ENCODE data around the gene PAF1.

Gene PAF1

DNA sequence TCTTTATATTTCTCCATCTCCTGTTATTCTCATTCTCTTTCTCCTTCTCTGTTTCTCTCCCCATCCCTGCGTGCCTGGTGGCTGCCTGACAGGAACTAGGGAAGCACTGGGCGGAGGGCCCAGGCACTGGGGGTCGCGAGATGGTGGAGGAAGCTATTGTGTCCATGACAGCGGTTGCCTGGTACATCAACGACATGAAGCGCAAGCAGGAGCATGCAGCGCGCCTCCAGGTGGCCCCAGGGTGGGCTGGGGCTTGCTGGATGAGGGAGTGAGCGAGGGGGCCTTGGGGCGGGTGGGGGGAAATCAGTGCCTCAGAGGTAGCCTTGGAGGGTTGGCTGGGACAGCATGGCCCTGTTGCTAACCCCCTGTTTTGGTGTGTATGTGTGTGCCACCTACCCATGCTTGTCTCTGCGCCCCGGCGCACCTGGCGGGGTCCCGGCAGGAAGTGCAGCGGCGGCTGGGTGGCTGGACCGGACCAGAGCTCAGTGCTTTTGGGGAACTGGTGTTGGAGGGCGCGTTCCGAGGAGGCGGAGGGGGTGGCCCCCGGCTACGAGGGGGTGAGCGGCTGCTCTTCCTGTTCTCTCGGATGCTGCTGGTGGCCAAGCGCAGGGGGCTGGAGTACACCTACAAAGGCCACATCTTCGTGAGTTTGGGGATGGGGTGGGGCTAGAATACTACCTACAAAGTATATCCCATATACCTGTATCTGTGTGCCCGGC lies 26.7 kb upstream of the PAF1 start:
- no peak for DNase-seq (ENCODE audit: low spot score)

DNA sequence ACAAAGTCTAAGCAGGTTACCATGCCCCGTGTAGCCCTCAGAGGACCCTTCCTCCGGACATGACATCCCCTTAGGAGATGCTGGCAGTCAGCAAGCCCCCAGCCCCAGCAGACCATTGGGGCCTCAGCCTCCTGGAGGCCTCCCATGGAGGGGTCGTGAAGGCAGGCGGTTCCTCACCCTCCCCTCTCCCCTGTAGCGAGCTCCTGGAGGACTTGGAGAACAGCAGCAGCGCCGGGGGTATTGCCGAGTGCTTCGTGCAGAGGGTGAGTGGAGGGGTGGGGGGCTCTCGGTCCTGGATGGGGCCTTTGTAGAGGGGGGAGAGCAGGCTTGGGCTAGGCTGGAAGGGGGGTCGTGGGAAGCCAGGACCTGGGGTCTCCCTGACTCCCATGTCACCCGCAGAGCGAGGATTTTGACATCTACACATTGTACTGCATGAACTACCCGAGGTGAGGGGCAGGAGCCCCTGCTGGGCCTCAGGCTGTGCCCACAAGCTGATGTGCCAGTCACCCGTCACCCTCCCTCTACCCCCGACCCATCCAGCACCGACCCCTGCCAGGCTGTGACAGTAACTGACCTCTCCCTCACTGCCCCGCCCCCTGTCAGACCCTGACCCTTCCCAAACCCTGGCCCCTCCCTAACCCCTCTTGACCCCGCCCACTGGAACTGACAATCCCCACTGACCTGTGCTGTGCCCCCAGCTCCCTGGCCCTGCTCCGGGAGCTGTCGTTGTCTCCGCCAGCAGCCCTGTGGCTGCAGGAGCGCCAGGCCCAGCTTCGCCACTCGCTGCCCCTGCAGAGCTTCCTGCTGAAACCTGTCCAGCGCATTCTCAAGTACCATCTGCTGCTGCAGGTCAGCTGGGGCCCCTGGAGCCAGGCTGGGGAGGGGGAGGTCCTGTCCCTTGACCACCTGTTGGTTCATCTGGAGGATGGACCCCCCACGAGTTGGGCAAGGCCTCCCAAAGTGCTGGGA lies 25.5 kb upstream of the PAF1 start:
- DNase-seq (ENCODE audit: low spot score), result no peak

DNA sequence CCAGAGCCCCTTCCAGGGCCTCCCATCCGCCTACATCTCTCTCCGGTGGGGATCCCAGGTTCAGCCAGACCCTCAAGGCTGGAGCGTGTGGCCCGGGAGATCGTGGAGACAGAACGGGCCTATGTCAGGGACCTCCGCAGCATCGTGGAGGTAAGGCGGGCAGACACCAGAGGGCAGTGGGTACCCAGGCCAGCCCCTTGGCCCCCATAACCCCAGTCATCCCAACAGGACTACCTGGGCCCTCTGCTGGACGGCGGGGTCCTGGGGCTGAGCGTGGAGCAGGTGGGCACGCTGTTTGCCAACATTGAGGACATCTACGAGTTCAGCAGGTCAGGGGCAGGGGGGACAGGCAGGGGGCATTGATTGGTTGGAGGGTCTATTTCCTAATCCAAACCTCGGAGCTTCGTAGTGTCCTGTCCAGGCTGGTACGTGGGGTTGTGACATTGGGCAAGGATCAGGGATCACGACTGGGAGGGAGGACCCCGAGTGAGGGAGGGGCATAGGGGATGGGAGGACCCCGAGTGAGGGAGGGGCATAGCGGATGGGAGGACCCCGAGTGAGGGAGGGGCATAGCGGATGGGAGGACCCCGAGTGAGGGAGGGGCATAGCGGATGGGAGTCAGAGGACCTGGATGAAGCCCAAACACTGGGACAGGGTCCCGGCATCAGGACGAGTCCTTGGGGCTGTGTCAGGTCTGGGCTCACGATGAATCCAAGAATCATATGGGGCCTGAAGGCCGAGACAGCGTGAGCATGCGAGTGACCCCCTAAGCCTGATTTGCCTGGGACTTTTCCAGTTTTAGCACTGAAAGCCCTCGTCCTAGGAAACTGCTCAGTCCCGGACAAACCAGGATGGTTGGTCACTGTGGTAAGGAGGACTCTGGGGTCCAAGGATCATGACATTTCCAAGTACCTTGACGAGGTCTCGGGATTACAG lies 24.5 kb upstream of the PAF1 start:
- DNase-seq (ENCODE audit: low spot score), result no peak

DNA sequence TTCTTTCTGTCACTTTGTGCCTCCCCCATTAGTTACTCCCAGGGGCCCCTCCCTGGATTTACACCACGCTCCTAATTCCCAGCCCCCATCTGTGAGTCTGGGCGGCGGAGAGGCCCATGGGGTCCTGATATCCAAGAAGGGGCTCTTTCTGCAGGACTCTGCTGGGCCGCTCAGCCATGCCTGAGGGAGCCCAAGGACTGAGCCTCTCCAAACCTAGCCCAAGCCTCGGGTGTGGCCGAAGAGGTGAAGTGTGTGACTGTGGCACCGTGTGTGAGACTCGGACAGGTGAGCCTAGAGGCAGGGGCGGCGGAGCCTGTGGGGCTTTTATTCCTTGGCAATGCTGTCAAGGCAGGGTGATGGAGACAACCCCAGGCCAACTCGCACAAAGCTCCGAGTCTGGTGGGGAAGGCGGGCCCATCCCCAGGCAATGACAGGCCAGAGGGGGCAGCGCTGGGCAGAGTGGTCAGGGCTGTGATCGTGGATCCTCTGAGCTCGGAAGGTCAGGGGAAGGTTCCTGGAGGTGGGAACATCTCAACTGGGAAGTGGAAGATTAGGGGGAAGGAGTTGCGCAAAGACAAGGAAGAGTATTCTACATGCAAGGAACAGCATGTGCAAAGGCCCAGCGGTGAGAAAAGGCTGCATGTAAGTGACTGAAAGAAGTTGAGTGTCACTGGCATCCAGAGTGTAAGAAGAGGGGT lies 23.2 kb upstream of the PAF1 start:
- no peak for DNase-seq (ENCODE audit: low spot score)

GRCh38 chr19:39413272-39413910 lies 22.5 kb upstream of the PAF1 start:
- DNase-seq (ENCODE audit: low spot score), result no peak

DNA sequence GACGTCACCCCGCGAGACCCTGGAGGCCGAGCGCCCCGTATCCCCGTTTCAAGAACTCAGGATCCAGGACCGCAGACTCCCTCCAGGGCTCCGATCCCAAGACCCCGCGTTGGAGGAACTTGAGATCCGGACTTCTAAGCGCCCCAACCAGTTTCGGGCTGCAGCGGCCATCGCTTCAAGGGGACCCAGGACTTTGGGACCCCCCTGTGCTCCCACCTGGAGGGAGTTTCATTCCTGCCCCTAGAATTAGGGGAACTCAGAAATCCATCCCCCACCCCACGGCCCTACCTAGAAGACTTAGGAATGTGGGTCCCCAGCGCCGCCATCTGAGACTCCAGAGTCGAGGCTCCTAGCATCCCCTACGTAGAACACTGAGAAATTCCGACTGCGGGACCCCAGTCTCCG lies 22.0 kb upstream of the PAF1 start:
- no peak for DNase-seq (ENCODE audit: low spot score)

DNA sequence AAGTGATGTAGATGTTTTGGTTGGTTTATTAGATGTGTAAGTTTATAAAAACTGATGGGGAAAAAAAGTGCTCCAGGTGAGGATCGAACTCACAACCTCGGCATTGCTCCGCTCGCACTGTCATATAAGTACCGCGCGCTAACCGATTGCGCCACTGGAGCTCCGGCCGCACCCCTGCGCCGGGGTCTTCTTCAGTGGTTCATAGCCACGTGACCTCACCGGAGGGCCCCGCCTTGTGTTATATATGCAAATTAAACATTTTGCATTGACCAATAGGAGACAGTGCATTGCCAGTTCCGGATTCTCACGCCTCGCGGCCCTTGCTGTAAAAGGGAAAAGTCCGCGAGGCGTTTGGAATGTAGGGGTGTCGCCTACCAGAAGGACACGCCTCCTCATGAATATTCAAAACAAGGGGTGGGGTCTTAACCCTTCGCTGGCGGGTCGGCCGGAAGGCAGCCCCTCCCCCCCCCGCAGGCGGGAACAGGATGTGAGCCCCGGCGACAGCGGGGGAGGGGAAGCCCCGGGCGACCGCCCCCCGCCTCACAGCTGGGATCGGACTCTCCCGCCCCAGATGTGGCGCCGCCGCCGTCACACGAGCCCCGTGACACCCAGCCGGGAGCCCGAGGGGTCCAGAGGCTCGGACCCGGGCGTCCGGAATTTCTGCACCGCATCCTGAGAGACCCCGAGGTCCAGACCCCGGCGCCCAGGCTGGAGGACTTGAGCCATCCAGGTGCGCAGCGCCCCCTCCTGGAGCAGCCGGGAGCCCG lies 21.4 kb upstream of the PAF1 start, which contains the start of gene PLEKHG2:
Gene PLEKHG2 (plus strand): TSS at position 570 of the 767 bp plus-strand sequence. CDS start 1,418 bp downstream, outside the sequence.
- peak; percentile 99 for DNase-seq (ENCODE audit: low spot score)

DNA sequence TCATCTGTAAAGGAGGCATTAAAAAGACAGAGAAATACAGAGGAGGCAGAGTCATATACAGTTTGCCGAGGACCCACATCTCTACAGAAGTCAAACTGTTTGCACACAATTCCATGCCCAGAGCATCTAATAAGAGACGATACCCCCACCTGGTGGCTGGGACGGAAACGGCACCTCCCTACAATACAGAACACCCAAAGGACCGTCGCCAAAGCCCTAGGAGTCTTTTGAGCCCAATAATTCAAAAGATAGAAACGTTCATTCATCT lies 20.9 kb upstream of the PAF1 start:
- peak; percentile 94 for DNase-seq (ENCODE audit: low spot score)

DNA sequence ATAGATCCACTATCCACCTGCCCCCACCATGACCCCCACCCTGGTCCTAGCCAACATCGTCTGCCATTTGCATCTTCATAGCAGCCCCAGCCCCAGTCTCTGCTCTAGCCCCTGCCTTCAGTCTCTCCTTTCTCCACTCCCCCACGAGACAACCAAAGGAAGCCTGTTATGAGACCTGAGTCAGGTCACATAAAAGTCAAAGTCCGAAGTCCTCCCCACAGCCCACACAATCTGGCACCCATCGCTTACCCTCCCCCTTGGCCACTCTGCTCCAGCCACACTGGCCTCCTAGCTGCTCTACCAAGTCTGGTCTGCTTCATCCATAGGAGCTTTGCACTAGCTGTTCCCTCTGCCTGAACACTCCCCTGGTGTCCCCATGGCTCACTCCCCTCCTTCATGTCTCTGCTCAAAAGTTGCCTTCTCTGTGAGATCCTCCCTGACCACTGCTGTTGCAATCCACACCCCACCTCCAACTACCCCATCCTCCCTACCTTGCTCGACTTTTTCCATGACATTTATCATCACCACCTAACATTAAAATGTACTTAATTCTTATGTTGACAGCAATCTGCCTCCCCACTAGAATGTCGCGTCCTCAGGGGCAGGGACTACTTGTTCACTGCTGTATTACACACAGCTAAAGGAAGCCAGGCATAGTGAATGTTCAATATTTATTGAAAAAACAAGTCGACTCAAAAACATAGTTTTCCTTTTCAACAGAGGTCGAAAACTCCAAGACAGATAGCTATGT lies 20.4 kb upstream of the PAF1 start:
- no peak for DNase-seq (ENCODE audit: low spot score)

DNA sequence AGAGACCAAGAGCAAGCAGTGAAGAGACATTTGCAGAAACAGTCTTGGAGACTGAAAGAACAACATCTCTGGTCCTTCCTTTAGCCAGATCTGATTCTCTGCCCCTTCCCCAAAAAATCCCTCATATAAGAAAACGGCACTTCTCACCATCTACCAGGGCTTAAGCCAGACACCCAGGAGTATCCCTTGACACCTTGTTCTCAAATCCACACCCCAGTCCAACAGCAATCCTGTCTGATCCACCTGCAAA lies 19.9 kb upstream of the PAF1 start:
- no peak for DNase-seq (ENCODE audit: low spot score)

DNA sequence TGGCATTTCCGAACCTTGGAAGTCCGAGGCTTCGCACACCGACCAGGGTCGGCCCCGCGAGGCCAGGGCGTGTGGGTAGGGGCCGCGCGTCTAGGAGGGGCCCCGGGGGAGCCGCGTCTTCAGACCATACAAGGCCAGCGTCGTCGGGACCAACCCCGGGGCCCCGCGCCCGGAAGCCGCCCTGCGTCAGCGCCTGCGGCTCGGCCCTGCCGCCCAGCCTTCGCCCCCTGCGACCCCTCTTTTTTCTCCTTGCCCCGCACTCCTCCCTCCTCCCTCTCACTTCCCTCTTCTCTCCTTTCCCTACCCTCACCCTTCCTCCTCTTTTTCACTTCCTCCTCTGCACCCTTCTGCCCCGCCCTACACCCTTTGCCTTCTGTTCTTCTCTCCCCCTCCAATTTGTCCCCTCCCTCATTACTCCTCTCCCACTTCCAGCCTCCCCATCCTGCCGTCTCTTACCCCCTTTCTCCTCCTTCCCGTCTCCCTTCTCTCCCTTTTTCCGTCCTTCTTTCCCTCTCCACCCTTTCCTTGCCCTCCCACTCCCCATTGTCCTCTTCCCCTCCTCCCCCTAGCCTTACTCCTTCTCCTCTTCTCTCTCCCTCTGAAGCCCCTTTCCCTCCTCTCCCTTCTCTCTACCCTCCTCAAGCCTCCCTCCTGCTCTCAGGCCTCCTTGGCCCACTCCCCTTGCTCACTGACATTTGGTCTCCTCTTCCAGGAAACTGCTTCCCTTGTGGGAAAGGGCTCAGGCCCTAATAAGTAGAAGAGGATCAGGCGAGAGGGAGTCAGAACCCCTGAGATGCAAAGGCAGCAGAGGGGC lies 19.3 kb upstream of the PAF1 start:
- DNase-seq (ENCODE audit: low spot score), result no peak

DNA sequence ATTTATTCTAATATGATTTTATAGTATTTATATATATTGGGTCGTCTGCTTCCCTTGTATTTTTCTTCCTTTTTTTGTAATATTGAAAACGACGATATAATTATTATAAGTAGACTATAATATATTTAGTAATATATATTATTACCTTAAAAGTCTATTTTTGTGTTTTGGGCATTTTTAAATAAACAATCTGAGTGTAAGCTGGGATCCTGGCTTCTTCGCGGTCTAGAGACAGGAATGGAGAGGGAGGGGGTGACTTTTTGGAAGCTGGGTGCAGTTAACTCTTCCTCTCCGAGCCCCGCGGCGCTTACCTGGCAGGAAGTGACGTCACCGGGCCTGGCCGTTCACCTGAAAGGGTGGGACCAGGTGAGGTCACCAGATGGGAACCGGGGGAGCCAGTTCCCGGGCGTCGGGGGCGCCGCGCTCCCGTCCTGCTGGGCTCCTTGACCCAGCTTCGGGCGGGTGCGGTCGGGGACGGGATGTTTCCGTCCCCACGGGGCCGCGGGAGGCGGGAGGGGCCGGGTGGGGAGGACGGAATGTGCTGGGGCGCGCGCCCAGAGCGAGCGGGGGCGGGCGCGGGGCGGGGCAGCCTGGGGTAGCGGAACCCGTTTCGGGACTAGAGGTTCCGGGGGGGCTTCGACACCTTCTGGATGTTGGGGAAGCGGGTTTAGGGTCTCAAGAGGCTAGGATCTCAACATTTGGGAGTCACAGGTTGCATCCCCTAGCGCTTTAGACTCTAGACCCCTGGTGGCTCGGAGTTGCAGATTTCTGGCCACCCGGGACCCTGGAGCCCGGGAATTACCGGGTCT lies 18.5 kb upstream of the PAF1 start:
- DNase-seq (ENCODE audit: low spot score), result peak; percentile 50

GRCh38 chr19:39408392-39409207 lies 17.7 kb upstream of the PAF1 start:
- DNase-seq (ENCODE audit: low spot score), result no peak

GRCh38 chr19:39407660-39408391 lies 16.9 kb upstream of the PAF1 start:
- no peak for DNase-seq (ENCODE audit: low spot score)

DNA sequence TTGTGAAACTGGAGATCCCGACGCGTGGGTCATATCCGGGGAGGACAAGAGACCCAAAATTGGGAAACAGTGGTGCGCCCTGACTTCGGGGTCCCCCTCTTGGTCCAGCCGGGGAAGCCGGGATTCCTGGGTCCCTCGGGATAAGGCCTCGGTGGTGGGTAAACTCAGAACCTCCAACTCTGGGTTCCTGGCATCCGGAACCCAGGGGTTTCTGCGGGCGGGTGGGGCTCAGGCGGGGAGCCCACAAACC lies 16.4 kb upstream of the PAF1 start:
- no peak for DNase-seq (ENCODE audit: low spot score)

DNA sequence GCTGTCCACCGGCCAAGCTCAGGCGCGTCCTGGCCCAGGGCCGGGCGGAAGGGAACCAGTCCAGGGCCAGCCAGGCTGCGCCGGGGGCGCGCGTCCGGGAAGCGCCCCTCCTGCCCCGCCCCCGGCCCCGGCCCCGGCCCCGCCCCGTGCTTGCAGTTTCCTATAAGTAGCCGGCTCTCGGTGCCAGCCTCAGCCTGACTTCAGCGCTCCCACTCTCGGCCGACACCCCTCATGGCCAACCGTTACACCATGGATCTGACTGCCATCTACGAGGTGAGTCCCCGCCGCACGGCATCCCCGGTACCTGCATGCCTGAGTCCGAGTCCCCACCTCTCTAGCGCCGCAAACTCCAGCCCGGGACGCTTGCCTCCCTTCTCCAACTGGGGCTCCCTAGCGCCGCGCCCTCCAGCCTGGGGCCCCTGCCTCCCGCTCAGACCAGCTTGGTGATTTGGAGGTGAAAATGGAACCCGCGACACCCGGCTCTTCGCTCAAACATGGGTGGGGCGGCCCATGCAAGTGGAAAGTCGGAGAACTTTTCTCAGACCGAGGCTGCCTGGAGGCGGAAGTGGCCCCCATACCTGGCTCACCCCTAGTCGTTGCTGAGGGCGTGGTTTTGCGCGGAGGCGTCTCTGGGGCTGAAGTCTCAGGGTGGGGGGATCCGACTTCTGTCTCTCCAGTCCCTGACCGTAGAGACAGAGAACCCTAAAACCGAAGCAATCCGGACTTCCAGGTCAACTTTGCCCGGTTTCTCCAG lies 15.9 kb upstream of the PAF1 start, which contains the start of gene ZFP36:
Gene ZFP36 (plus strand): TSS at position 192 of the 754 bp plus-strand sequence. CDS start 58 bp downstream, at position 250.
- DNase-seq (ENCODE audit: low spot score), result peak; percentile 59
